Keratinocyte (primary cell): ENCODE data around the gene DOK5. TPM values are rescaled to one million over a fixed set of nuclear protein-coding genes. Genes with fewer than 3 reads are reported as not detected.

ENCODE experiments used
- DNase-seq: peaks from one replicate; pipeline ENCODE4 v3.0.0-alpha.2; 2011; ENCODE audit warnings: low read depth, missing footprints, low spot score
- FAIRE-seq: peaks from 2 replicates; lab custom pipeline; 2011; peaks lifted over from hg19 to GRCh38; lab: Jason Lieb, UNC
- H2AFZ ChIP-seq: 2 replicates; pipeline ENCODE4 v1.6.0; 2012; ENCODE audit warnings: low read length, control low read depth, inconsistent platforms; ENCODE audit not compliant: control insufficient read depth
- H3K27ac ChIP-seq: 2 replicates; pipeline ENCODE4 v1.5.1; 2011; ENCODE audit warnings: low read length; ENCODE audit not compliant: control insufficient read depth, insufficient read depth
- H3K27me3 ChIP-seq: 3 replicates; pipeline ENCODE4 v1.6.0; 2011; ENCODE audit warnings: low read length; ENCODE audit not compliant: control insufficient read depth, insufficient read depth; ENCODE audit errors: extremely low read depth
- H3K36me3 ChIP-seq, 2 experiments: 2 replicates in 1 of 2; 3 replicates in 1 of 2; pipeline ENCODE4 v1.5.1; 2011; ENCODE audit warnings: low read length in 2 of 2, mild to moderate bottlenecking in 1 of 2; ENCODE audit not compliant: control insufficient read depth in 2 of 2, insufficient read depth in 2 of 2; ENCODE audit errors: extremely low read depth in 1 of 2
- H3K4me1 ChIP-seq: 3 replicates; pipeline ENCODE4 v1.5.1; 2011; ENCODE audit warnings: low read length; ENCODE audit not compliant: control insufficient read depth, insufficient read depth; ENCODE audit errors: extremely low read depth
- H3K4me2 ChIP-seq: 3 replicates; pipeline ENCODE4 v1.6.0; 2011; ENCODE audit warnings: low read depth, low read length; ENCODE audit not compliant: control insufficient read depth, insufficient read depth; ENCODE audit errors: extremely low read depth
- H3K4me3 ChIP-seq, 3 experiments: fragments of 200-600 bp in 1 of 3; sonication (generic) in 1 of 3; 2 replicates in 2 of 3; 3 replicates in 1 of 3; pipeline ENCODE4 v1.5.1; 2011 to 2016; ENCODE audit warnings: low read length in 3 of 3, mild to moderate bottlenecking in 3 of 3, control low read depth in 2 of 3, inconsistent platforms in 1 of 3, low read depth in 1 of 3, mixed read lengths in 1 of 3, mixed run types in 1 of 3, moderate library complexity in 1 of 3; ENCODE audit not compliant: control insufficient read depth in 2 of 3, insufficient read depth in 2 of 3; ENCODE audit errors: extremely low read depth in 1 of 3
- H3K79me2 ChIP-seq: 2 replicates; pipeline ENCODE4 v1.6.0; 2012; ENCODE audit warnings: low read length; ENCODE audit not compliant: control insufficient read depth, insufficient read depth
- H3K9ac ChIP-seq: 3 replicates; pipeline ENCODE4 v1.6.0; 2011; ENCODE audit warnings: low read length; ENCODE audit not compliant: control insufficient read depth, insufficient read depth; ENCODE audit errors: extremely low read depth
- H3K9me1 ChIP-seq: 3 replicates; pipeline ENCODE4 v1.6.0; 2011; ENCODE audit warnings: low read length; ENCODE audit not compliant: control insufficient read depth, insufficient read depth; ENCODE audit errors: extremely low read depth
- H3K9me3 ChIP-seq: 2 replicates; pipeline ENCODE4 v1.5.1; 2012; ENCODE audit warnings: low read depth, low read length; ENCODE audit not compliant: control insufficient read depth
- H4K20me1 ChIP-seq: 3 replicates; pipeline ENCODE4 v1.6.0; 2011; ENCODE audit warnings: low read length; ENCODE audit not compliant: control insufficient read depth, insufficient read depth; ENCODE audit errors: extremely low read depth
- CTCF ChIP-seq, 3 experiments: IDR thresholded peaks in 1 of 3; conservative IDR thresholded peaks in 1 of 3; optimal IDR thresholded peaks in 1 of 3; 2 replicates in 2 of 3; 3 replicates in 1 of 3; pipeline versions ENCODE3 to v1.5.1; 2011; ENCODE audit warnings: low read length in 3 of 3, mild to moderate bottlenecking in 3 of 3, moderate library complexity in 2 of 3, control low read depth in 1 of 3, inconsistent platforms in 1 of 3; ENCODE audit not compliant: insufficient read depth in 2 of 3; ENCODE audit errors: extremely low read depth in 1 of 3
- EZH2 ChIP-seq: IDR thresholded peaks from one replicate; pipeline ENCODE4 v1.6.1; 2012; ENCODE audit warnings: inconsistent platforms, mild to moderate bottlenecking, low read length, moderate library complexity
- dilution Hi-C: fragments of 300-500 bp; cut with MboI; formaldehyde crosslinking; loops from one replicate; pipeline ENCODE4 v1.7.0; 2020; ENCODE audit warnings: low sequenced_read_pairs; ENCODE audit not compliant: extremely low pct_ligation_motif_present
- polyA plus RNA-seq, 5 experiments: library from polyadenylated mRNA; depleted of rRNA in 3 of 5; stranded (reverse) in 3 of 5; stranded (forward) in 1 of 5; unstranded in 1 of 5; fragments of >200 nt; gene quantifications; 1 replicate in 1 of 5; 2 replicates in 3 of 5; 3 replicates in 1 of 5; pipeline versions ENCODE4 v1.2.1 to v1.2.3, GENCODE V29; 2011 to 2012; ENCODE audit warnings: missing spikeins in 2 of 5, low read depth in 1 of 5, low replicate concordance in 1 of 5

Gene DOK5
- polyA plus RNA-seq, 1 donor (not counting 4 experiments of a cell fraction or from before 2014, with no cell fraction given): not detected

DNA sequence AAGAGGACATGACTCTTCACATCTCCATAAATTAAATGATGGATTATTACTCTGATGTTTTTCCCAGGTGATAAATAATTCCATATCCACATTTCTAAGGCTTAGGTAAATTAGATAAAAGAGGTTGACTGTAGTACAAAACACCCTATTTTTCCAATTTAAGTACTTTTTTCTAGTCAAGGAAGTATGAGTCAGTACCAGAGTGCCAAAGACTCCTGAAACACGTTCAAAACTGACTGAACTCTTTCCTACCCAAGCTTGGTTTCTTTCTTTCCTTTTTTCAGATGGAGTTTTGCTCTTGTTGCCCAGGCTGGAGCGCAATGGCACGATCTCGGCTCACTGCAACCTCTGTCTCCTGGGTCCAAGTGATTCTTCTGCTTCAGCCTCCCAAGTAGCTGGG is 85.0 kb downstream of the DOK5 start:
- DNase-seq (no peak), FAIRE-seq (no peak)
- Histone ChIP-seq H2AFZ (no peak overlapping the region), H3K4me1 (no peaks in the 10 kb centered on the region), H3K9ac (no peak overlapping the region), H3K4me2 (no peak overlapping the region), H3K4me3 (no peak overlapping the region), H3K27me3 (no peaks in the 10 kb centered on the region), H4K20me1 (no peaks in the 10 kb centered on the region), H3K27ac (no peak overlapping the region), H3K9me3 (no peaks in the 10 kb centered on the region), H3K36me3 (no peaks in the 10 kb centered on the region), H3K9me1 (no peaks in the 10 kb centered on the region), H3K79me2 (no peaks in the 10 kb centered on the region)
- dilution Hi-C loops: no loop called here
- TF ChIP-seq CTCF (optimal IDR thresholded peaks at IDR 0.05 in 1 of 3, IDR thresholded peaks at IDR 0.05 in 1 of 3, conservative IDR thresholded peaks at IDR 0.05 in 1 of 3; ENCODE audit: extremely low read depth in 1 of 3, insufficient read depth in 2 of 3, low read length in 3 of 3) (no peak), EZH2 (no peak)

- Histone ChIP-seq H3K36me3 (no peaks in the 10 kb centered on the region), H3K9me1 (no peaks in the 10 kb centered on the region), H3K27ac (no peak overlapping the region), H2AFZ (no peak overlapping the region), H3K9me3 (no peaks in the 10 kb centered on the region), H3K4me1 (no peaks in the 10 kb centered on the region), H3K4me2 (no peak overlapping the region), H3K27me3 (no peaks in the 10 kb centered on the region), H3K4me3 (no peak overlapping the region), H3K9ac (no peak overlapping the region), H4K20me1 (no peaks in the 10 kb centered on the region), H3K79me2 (no peaks in the 10 kb centered on the region)
- FAIRE-seq: no peak
- dilution Hi-C loops: no loop called here
- DNase-seq: no peak
- TF ChIP-seq EZH2: no peak
- no peak for TF ChIP-seq CTCF (optimal IDR thresholded peaks at IDR 0.05 in 1 of 3, IDR thresholded peaks at IDR 0.05 in 1 of 3, conservative IDR thresholded peaks at IDR 0.05 in 1 of 3; ENCODE audit: extremely low read depth in 1 of 3, insufficient read depth in 2 of 3, low read length in 3 of 3)
Measured at GRCh38 chr20:54565255-54565654, 89.9 kb downstream of the DOK5 start.
